Daoy (cell line): ENCODE results near the gene PID1. TPM values are rescaled to one million over a fixed set of nuclear protein-coding genes. Genes with fewer than 3 reads are reported as not detected.
A peak's percentile ranks its signal among the peaks of the same experiment; 100 is the strongest.
"Not testable (repeated sequence)": the region's sequence is repeated elsewhere in the genome, so short reads cannot be mapped to it uniquely, and the experiment has no call there.

ENCODE experiments used
- DNase-seq: peaks from one replicate; pipeline ENCODE4 v3.0.0-alpha.2; 2015; ENCODE audit warnings: low read depth
- total RNA-seq: library from RNA; depleted of rRNA; stranded (reverse); fragments of >200 nt; shearing (Covaris generic); gene quantifications from 2 replicates; pipeline ENCODE4 v1.2.3, GENCODE V29; 2014

PID1 gene
- total RNA-seq, 1 experiment from 2014 or later = 6.1 TPM

- DNase-seq = no peak
Observed at GRCh38 chr2:229080172-229080571, 190.9 kb downstream of the PID1 start.

- DNase-seq = not testable (repeated sequence)
Observed at GRCh38 chr2:229076886-229077285, 194.2 kb downstream of the PID1 start.

GRCh38 chr2:229073935-229074334 is 197.2 kb downstream of the PID1 start:
- no peak for DNase-seq

GRCh38 chr2:229071292-229071976 is 199.7 kb downstream of the PID1 start:
- DNase-seq = peak; percentile 19

GRCh38 chr2:229066121-229066715 is 204.9 kb downstream of the PID1 start:
- DNase-seq = no peak

GRCh38 chr2:229064749-229065148 is 206.3 kb downstream of the PID1 start:
- DNase-seq = no peak

- no peak for DNase-seq
Observed at GRCh38 chr2:229060147-229060546, 210.9 kb downstream of the PID1 start.

GRCh38 chr2:229059331-229060033 is 211.6 kb downstream of the PID1 start:
- no peak for DNase-seq

GRCh38 chr2:229057976-229058553 is 213.0 kb downstream of the PID1 start:
- no peak for DNase-seq

- peak; percentile 36 for DNase-seq
Observed at GRCh38 chr2:229054311-229054710, 216.8 kb downstream of the PID1 start.

- DNase-seq = no peak
Observed at GRCh38 chr2:229051798-229052197, 219.3 kb downstream of the PID1 start.

GRCh38 chr2:229050133-229050532 is 221.0 kb downstream of the PID1 start:
- DNase-seq = no peak

- DNase-seq = no peak
Observed at GRCh38 chr2:229048134-229048533, 223.0 kb downstream of the PID1 start.

- DNase-seq = no peak
Observed at GRCh38 chr2:229045671-229046070, 225.4 kb downstream of the PID1 start.

GRCh38 chr2:229044581-229044980 is 226.5 kb downstream of the PID1 start:
- DNase-seq = no peak

- no peak for DNase-seq
Observed at GRCh38 chr2:229043681-229044080, 227.4 kb downstream of the PID1 start.

- DNase-seq = no peak
Observed at GRCh38 chr2:229042349-229042748, 228.7 kb downstream of the PID1 start.

GRCh38 chr2:229041691-229042090 is 229.4 kb downstream of the PID1 start:
- no peak for DNase-seq

GRCh38 chr2:229037621-229038020 is 233.5 kb downstream of the PID1 start:
- DNase-seq = no peak

- DNase-seq = no peak
Observed at GRCh38 chr2:229033816-229034215, 237.3 kb downstream of the PID1 start.

- peak; percentile 17 for DNase-seq
Observed at GRCh38 chr2:229032608-229033234, 238.4 kb downstream of the PID1 start.
